Erythroblast (primary cell): Measurements from ENCODE around the gene ZNF385C.

Source experiments
- GATA1 ChIP-seq: IDR thresholded peaks from 2 replicates; pipeline ENCODE4 v1.6.1; 2011; ENCODE audit warnings: low read depth, mild to moderate bottlenecking, control low read depth, low read length, moderate library complexity
- POLR2A ChIP-seq: IDR thresholded peaks from 2 replicates; pipeline ENCODE4 v1.6.1; 2011; ENCODE audit warnings: mild to moderate bottlenecking, low read length

GRCh38 chr17:42110301-42111264 is 12.3 kb upstream of the ZNF385C start:
- no peak for TF ChIP-seq POLR2A
- no peak for TF ChIP-seq GATA1
